ENCODE data around the gene PCGF3.

Gene PCGF3

DNA sequence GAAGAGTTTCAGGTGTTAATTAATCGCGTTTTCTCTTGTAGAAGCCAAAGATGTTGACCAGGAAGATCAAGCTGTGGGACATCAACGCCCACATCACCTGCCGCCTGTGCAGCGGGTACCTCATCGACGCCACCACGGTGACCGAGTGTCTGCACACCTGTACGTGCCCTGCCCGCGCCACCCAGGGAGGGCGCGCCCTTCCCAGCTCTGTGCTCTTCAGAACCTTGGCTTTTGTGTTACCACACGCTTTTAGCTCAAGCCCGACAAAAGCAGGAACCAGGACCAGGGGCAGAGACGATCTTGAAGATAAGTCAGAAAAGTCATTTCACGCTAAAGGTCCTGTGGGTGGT lies 28.0 kb downstream of the PCGF3 start:
- TF ChIP-seq ZBTB7A (IDR thresholded peaks at IDR 0.05; ENCODE audit: low read depth) = no peak
- TF ChIP-seq, protein P1, sequence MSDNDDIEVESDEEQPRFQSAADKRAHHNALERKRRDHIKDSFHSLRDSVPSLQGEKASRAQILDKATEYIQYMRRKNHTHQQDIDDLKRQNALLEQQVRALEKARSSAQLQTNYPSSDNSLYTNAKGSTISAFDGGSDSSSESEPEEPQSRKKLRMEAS (IDR thresholded peaks at IDR 0.05) = no peak
- TF ChIP-seq TCF12 (IDR thresholded peaks at IDR 0.05; ENCODE audit: low read depth) = no peak
- no peak for TF ChIP-seq TAF1 (IDR thresholded peaks at IDR 0.05; ENCODE audit: low read depth)

DNA sequence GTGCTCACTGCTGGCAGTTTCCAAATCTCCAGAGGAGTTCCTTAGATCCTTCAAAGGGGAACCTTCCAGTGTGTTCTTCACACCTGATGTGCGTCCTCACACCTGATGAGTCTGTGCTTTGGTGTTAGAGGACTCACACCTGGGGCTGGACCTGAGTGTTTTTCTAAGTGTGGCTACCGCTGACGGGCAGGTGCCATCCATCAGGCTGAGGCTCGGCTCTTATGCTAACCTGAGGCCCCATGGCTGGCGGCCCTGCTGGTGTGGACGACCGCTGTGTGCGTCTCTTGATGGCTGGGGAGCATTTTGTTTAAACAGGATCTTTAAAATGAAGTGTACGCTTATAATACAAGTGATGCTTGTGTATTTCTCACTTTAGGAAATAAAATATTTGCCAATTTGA lies 28.4 kb downstream of the PCGF3 start:
- TF ChIP-seq TCF12 (IDR thresholded peaks at IDR 0.05; ENCODE audit: low read depth) (no peak), ZBTB7A (IDR thresholded peaks at IDR 0.05; ENCODE audit: low read depth) (no peak)

DNA sequence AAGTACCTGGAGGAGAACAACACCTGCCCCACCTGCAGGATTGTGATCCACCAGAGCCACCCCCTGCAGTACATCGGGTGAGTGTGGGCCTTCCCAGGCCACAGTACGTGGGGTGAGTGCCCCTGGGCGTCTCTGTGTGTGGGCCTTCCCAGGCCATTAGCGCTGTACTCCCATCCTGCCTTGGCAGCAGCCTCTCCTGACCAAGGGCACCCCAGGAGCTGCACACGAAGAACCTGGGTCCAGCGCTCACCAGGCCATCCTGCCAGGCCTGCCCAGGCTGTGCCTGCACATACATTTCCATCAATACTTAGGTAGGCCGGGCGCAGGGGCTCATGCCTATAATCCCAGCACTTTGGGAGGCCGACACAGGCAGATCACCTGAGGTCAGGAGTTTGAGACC lies 29.3 kb downstream of the PCGF3 start:
- TF ChIP-seq, protein P2, sequence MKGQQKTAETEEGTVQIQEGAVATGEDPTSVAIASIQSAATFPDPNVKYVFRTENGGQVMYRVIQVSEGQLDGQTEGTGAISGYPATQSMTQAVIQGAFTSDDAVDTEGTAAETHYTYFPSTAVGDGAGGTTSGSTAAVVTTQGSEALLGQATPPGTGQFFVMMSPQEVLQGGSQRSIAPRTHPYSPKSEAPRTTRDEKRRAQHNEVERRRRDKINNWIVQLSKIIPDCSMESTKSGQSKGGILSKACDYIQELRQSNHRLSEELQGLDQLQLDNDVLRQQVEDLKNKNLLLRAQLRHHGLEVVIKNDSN (IDR thresholded peaks at IDR 0.05) = no peak
- TF ChIP-seq NFIC (IDR thresholded peaks at IDR 0.05) (no peak), TAF1 (IDR thresholded peaks at IDR 0.05; ENCODE audit: low read depth) (no peak), TCF12 (IDR thresholded peaks at IDR 0.05; ENCODE audit: low read depth) (no peak)

DNA sequence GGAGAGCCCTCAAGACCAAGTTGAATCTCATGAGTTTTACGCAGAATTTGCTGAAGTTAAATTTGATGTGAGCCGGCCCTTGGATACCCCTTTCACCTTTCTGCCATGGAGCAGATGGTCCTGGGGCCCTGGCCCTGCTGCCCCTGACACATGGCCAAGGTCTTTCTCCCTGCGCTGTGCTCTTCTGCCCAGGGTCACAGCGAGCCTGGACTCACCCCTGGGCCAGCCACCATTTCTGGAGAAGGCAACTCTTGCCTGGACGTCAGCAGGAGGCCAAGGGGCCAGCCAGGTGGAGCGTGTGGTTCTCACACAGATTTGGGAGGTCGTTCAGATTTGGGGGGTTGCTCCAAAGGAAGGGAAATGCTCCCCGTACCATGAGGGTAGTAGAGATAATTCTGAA lies 30.0 kb downstream of the PCGF3 start:
- no peak for TF ChIP-seq ZBTB7A (IDR thresholded peaks at IDR 0.05; ENCODE audit: low read depth)

DNA sequence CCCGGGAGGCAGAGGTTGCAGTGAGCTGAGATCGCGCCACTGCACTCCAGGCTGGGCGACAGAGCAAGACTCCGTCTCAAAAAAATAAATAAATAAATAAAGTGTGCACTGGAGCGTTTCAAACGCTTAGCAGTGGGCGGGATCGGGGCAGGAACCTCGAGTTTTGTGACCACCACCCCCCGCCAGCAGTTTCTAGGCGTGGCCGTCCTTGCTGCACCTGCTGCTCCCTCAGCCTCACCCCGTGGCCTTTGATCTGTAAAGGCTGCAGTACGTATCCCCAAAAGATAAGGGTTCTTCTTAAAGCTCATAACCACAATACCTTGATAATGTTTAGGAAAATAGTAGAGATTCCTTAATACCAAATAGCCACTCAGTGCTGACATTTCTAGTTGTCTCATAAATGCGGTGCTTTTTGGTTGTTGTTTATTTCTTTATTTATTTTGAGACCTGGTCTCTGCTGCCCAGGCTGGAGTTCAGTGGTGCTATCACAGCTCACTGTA lies 33.2 kb downstream of the PCGF3 start:
- TF ChIP-seq ZBTB7A (IDR thresholded peaks at IDR 0.05; ENCODE audit: low read depth) (no peak), FOXM1 (IDR thresholded peaks at IDR 0.05; ENCODE audit: borderline replicate concordance, low read depth) (no peak), NFIC (IDR thresholded peaks at IDR 0.05) (no peak), TAF1 (IDR thresholded peaks at IDR 0.05; ENCODE audit: low read depth) (no peak), RAD21 (IDR thresholded peaks at IDR 0.05; ENCODE audit: low read depth) (no peak), YY1 (IDR thresholded peaks at IDR 0.05; ENCODE audit: low read depth) (no peak), TEAD4 (IDR thresholded peaks at IDR 0.05) (no peak)

DNA sequence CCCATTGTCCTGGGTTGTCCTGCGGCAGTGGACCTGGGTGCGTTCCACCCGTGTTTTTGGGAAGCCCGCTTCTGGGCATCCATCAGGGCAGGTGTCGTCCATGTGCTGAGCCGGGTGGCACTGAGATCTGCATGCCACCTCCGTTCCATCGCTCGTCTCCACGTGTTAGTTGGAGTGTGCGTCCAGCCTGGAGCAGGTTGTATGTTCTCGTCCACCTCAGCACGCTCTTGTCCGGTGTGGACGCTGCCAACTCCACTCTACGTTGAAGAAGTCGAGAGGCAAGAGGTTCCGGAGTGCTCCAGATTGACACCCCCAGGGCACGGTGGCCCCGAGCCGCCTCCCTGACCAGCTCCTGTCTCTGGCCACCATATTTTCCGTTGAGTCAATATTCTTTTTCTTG lies 33.9 kb downstream of the PCGF3 start:
- TF ChIP-seq FOXM1 (IDR thresholded peaks at IDR 0.05; ENCODE audit: borderline replicate concordance, low read depth) (no peak), RAD21 (IDR thresholded peaks at IDR 0.05; ENCODE audit: low read depth) (no peak), EP300 (IDR thresholded peaks at IDR 0.05; ENCODE audit: borderline replicate concordance) (no peak), TEAD4 (IDR thresholded peaks at IDR 0.05) (no peak), CREB1 (IDR thresholded peaks at IDR 0.05; ENCODE audit: low read depth) (no peak)
- TF ChIP-seq, protein P3, sequence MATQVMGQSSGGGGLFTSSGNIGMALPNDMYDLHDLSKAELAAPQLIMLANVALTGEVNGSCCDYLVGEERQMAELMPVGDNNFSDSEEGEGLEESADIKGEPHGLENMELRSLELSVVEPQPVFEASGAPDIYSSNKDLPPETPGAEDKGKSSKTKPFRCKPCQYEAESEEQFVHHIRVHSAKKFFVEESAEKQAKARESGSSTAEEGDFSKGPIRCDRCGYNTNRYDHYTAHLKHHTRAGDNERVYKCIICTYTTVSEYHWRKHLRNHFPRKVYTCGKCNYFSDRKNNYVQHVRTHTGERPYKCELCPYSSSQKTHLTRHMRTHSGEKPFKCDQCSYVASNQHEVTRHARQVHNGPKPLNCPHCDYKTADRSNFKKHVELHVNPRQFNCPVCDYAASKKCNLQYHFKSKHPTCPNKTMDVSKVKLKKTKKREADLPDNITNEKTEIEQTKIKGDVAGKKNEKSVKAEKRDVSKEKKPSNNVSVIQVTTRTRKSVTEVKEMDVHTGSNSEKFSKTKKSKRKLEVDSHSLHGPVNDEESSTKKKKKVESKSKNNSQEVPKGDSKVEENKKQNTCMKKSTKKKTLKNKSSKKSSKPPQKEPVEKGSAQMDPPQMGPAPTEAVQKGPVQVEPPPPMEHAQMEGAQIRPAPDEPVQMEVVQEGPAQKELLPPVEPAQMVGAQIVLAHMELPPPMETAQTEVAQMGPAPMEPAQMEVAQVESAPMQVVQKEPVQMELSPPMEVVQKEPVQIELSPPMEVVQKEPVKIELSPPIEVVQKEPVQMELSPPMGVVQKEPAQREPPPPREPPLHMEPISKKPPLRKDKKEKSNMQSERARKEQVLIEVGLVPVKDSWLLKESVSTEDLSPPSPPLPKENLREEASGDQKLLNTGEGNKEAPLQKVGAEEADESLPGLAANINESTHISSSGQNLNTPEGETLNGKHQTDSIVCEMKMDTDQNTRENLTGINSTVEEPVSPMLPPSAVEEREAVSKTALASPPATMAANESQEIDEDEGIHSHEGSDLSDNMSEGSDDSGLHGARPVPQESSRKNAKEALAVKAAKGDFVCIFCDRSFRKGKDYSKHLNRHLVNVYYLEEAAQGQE (IDR thresholded peaks at IDR 0.05; ENCODE audit: low read depth) = no peak

DNA sequence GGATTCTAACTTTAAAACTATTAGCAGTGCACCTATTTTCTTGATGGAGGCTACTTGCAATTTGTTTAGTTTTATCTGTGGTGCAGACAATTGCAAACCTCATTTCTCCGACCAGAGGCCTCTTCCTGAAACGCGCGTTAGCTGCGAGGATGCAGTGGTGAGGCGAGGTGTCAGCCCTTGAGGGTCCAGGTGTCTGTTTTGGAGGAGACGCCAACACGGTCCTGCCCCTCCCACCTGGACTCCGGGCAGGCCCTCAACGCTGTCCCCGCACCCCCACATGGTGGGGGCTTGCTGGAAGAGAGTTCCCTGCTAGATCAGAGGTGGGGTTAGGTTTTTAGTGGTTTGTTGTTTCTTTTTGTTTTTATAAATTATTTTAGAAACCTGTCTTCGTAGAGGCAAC lies 34.4 kb downstream of the PCGF3 start:
- TF ChIP-seq, protein P1 (IDR thresholded peaks at IDR 0.05) = no peak
- TF ChIP-seq CREB1 (IDR thresholded peaks at IDR 0.05; ENCODE audit: low read depth) = no peak
- TF ChIP-seq FOXM1 (IDR thresholded peaks at IDR 0.05; ENCODE audit: borderline replicate concordance, low read depth) = no peak
- no peak for TF ChIP-seq CEBPB (IDR thresholded peaks at IDR 0.05)
- TF ChIP-seq TAF1 (IDR thresholded peaks at IDR 0.05; ENCODE audit: low read depth) = no peak
- no peak for TF ChIP-seq YY1 (IDR thresholded peaks at IDR 0.05; ENCODE audit: low read depth)

DNA sequence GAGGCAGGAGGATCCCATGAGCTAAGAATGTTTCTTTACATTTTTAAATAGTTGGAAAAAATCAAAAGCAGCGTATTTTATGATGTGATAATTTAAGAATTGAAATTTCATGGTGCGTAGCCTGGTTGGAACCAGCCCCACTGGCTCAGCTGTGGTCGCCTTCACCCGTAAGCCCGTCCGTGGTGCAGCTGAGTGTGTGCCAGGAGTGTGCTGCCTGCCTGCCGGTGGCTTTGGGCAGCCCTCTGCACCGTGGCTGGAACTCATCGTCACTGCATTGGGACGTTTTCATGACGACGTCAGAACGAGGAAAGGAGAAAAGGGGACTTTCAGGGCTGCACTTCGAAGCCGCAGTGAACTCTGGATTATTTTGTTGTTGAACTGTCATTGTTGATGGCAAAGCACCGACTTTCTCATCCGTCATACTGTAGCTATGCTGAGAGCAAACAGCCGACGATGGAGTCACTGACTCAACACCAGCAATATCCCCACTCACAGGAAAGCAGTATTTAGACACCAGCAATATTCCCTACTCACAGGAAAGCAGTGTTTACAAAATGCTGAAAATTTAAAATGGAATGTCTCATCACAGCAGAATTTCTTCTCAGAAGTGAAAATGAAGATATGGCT lies 35.1 kb downstream of the PCGF3 start:
- TF ChIP-seq RAD21 (IDR thresholded peaks at IDR 0.05; ENCODE audit: low read depth) (no peak), YY1 (IDR thresholded peaks at IDR 0.05; ENCODE audit: low read depth) (no peak), EGR1 (IDR thresholded peaks at IDR 0.05) (no peak), CREB1 (IDR thresholded peaks at IDR 0.05; ENCODE audit: low read depth) (no peak), FOXM1 (IDR thresholded peaks at IDR 0.05; ENCODE audit: borderline replicate concordance, low read depth) (no peak), EP300 (IDR thresholded peaks at IDR 0.05; ENCODE audit: borderline replicate concordance) (no peak), CEBPB (IDR thresholded peaks at IDR 0.05) (no peak), TCF12 (IDR thresholded peaks at IDR 0.05; ENCODE audit: low read depth) (no peak), ZBTB7A (IDR thresholded peaks at IDR 0.05; ENCODE audit: low read depth) (no peak)
- TF ChIP-seq, protein P2 (IDR thresholded peaks at IDR 0.05) = no peak
- TF ChIP-seq, protein P3 (IDR thresholded peaks at IDR 0.05; ENCODE audit: low read depth) = no peak
- TF ChIP-seq, protein P1 (IDR thresholded peaks at IDR 0.05) = no peak
